WTC11 (cell line): Measurements from ENCODE around the gene STK17A.

Experiments used
- ATF2 ChIP-seq: sonication (generic); formaldehyde crosslinking; IDR thresholded peaks from 2 replicates; pipeline ENCODE4 v1.8.1; 2022; ENCODE audit warnings: low read depth, missing genetic modification reagents, borderline replicate concordance
- CTCF ChIP-seq: fragments of 200-600 bp; IDR thresholded peaks from 2 replicates; pipeline ENCODE4 v1.8.0; 2022; ENCODE audit warnings: antibody characterized with exemption
- JUN ChIP-seq: sonication (generic); formaldehyde crosslinking; IDR thresholded peaks from 2 replicates; pipeline ENCODE4 v1.8.0; 2023; ENCODE audit warnings: mild to moderate bottlenecking, missing genetic modification reagents

GRCh38 chr7:43637114-43637806 is 54.4 kb downstream of the STK17A start:
- no peak for TF ChIP-seq CTCF
- no peak for TF ChIP-seq ATF2 (CRISPR knock-in tag)
- no peak for TF ChIP-seq JUN (CRISPR knock-in tag)
